ENCODE data around the gene SLC26A1.
"Not testable (repeated sequence)": the region's sequence is repeated elsewhere in the genome, so short reads cannot be mapped to it uniquely, and the experiment has no call there.

GRCh38 chr4:999240-999863 is 6.1 kb upstream of the SLC26A1 start:
- not testable (repeated sequence) for TF ChIP-seq CTCF, POLR2A (IDR thresholded peaks at IDR 0.05)
